ENCODE measurements around the gene FN3KRP.
A peak's percentile ranks its signal among the peaks of the same experiment; 100 is the strongest.

Gene FN3KRP

GRCh38 chr17:82687871-82688270, 28.6 kb upstream of the FN3KRP start:
- DNase-seq = no peak

GRCh38 chr17:82689077-82689476, 27.4 kb upstream of the FN3KRP start:
- no peak for DNase-seq

GRCh38 chr17:82690786-82691489, 25.6 kb upstream of the FN3KRP start:
- no peak for DNase-seq

- no peak for DNase-seq
Measured at GRCh38 chr17:82691714-82692113, 24.8 kb upstream of the FN3KRP start.

GRCh38 chr17:82692268-82692667, 24.2 kb upstream of the FN3KRP start:
- no peak for DNase-seq

GRCh38 chr17:82693168-82693867, 23.2 kb upstream of the FN3KRP start:
- no peak for DNase-seq

GRCh38 chr17:82694647-82695046, 21.9 kb upstream of the FN3KRP start:
- DNase-seq = no peak

GRCh38 chr17:82696259-82696658, 20.2 kb upstream of the FN3KRP start:
- no peak for DNase-seq

GRCh38 chr17:82696916-82697807, 19.3 kb upstream of the FN3KRP start:
- peak; percentile 46 for DNase-seq

GRCh38 chr17:82697808-82698064, 18.8 kb upstream of the FN3KRP start:
- DNase-seq = no peak

DNA sequence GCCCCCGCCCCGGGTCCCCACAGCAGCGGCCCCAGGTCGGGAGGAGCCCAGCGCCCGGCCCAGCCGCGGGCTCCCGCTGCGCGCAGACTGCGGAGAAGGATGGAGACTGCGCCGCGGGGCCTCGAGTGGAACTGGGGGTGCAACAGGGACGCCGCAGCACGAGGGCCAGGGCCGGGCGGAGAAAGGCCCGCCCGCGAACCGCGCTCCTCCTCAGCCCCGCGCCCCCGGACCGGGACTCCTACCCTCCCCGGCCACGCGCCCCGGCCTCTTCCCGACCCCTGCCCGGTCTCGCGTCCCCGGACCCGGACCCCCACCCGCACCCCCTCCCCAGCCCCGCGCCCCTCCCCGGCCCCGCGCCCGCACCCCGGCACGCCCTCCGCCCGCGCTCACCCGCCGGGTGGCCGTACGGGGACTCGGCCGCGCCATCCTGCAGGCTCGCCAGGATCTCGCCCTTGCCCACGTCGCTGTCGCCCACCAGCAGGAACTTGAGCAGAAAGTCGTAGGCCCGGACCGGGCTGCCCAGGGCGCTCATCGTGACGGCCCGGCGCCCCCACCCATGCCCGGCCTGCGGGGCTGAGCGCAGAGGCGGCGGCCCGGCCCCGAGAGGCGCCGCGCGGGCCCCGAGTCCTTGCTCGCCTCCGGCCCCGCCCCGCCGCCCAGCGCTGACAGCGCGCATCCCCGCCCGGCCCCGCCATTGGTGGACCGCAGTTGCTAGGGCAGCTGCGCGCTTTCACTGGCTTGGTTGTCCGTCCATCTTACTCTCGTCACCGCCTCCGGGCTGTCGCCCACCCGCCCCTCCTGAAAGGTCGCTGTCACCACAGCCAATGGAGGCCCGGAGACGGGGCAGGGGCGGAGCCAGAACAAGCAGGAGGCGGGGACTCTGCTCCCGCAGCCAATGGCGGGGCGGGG, 18.2 kb upstream of the FN3KRP start, which contains the start of gene RAB40B:
Gene RAB40B (minus strand): TSS at position 634 of the 909 bp plus-strand sequence. CDS start 102 bp downstream, at position 532.
- peak; percentile 93 for DNase-seq

GRCh38 chr17:82698974-82699442, 17.5 kb upstream of the FN3KRP start:
- no peak for DNase-seq

- DNase-seq = no peak
Measured at GRCh38 chr17:82699551-82699950, 17.0 kb upstream of the FN3KRP start.

GRCh38 chr17:82702231-82702927, 14.1 kb upstream of the FN3KRP start:
- DNase-seq = no peak

DNA sequence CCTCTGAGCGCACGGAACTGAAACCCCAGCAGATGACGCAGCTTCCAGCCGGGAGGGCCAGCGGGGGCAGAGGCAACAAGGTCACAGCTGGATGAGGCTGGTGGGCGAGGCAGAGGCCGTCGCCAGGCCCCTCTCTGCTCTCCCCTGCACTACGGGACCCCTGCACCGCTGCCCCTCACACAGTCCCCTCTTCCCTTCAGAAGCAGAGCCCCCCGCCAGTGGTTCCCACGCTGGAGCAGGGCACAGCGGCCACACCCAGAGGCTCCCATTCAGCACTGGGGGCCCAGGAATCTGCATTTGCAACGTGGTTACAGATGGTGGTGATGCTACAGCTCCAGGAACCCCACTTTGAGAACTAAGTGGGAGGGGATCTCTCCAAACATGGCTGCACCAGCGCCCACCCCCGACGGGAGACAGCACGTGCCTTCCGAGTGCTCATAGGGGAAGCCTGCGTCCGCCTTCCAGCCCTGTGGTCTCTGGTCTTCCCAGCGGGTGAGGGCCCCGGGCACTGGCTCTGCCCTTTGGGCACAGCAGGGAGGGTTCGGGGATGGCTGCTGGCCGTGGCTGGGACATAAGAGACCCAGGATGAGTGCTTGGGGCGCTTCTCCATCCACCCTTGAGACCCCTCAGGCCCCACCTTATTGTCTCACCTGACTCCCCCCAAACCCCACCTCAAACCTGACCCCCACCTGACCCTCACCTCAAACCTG, 13.3 kb upstream of the FN3KRP start:
- DNase-seq = no peak

GRCh38 chr17:82703935-82704865, 12.3 kb upstream of the FN3KRP start:
- DNase-seq = no peak

DNA sequence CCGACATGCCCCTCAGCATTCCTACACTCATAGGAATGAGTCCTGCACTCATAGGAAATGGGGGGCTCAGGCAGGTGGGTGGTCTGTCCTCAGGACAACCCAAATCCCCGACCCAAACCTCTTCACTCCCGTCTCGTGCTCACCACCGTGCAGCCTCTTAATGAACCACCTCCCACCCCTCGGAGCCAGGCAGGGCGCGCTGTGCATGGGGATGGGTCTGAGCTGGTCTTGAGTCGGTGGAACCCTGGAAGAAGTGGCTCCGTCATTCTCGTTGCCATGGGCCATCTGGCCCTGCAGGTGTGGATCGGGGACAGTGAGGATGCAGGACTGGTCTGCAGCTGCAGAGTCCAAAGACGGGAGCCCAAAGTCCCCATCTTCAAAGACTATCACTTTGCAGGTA, 11.6 kb upstream of the FN3KRP start:
- no peak for DNase-seq

DNA sequence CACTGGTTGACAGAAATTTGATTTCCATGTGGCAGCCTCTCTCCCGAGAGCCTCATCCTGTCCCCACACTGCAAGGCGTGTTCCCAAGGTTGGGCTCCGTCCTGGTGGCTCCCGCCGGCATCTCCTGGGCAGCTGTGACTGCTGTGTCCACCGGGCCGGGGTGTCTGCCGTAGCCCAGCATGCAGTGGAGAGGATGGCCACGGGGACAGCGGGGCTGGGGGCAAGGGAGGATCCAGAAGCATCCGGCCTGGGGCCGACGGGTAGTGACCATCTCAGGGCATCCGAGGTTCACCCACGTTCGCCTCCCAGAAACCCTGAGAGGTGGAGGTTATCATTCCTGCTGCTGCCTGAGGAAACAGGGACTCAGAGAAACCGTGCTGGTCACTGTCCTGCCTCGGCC, 10.8 kb upstream of the FN3KRP start:
- no peak for DNase-seq

DNA sequence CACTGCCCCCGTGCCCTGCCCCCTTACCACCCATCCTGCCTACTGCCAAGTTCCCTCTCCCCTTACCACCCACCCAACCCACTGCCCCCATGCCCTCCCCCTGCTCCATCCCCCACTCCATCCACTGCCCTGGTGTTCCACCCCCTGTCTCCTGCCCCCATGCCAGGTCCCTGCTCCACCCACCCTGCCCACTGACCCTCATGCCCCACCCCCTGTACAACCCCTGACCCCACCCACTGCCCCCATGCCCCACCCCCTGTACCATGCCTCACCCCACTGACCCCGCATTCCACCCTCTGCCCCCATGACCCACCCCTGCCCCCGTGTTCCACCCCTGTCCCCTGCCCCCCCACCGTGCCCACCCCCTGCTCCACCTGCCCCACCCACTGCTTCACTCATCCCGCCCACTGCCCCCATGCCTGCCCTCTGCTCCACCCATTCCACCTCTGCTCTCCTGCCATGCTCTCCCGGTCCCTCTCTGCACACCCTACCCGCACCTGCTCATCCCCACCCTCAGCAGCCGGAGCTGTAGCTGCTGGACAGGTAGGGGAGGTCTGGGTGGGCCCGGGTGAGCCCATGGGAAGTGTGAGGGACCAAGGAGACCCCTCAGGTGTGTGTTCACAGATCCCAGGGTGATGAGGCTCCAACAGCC, 7.4 kb upstream of the FN3KRP start:
- no peak for DNase-seq
